Raji (cell line): ENCODE data around the gene ATP10A.

ENCODE experiments used
- POLR2A ChIP-seq: IDR thresholded peaks from 2 replicates; pipeline ENCODE4 v1.6.1; 2011; ENCODE audit warnings: low read depth, low read length, control low read depth; ENCODE audit not compliant: insufficient read depth

Gene ATP10A

DNA sequence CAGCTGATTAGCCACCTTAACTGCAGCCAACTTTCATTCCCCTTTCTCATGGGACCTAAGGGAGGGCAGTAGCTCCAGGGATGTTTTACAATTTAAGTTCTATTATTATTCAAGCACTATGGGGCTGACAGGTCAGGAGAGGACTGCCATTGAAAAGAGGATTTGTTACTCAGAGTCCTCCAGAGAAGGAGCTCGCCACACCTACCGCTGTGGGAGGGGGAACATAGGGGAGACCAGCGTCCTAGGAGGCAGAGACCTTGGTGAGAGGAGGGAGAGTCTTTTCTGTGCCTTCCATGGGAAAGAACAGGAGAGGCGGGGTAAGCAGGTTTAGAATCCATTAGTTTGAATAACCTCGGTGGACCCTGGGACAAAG, 14.4 kb downstream of the ATP10A start:
- TF ChIP-seq POLR2A = no peak

GRCh38 chr15:25848325-25848724, 14.8 kb downstream of the ATP10A start:
- no peak for TF ChIP-seq POLR2A

DNA sequence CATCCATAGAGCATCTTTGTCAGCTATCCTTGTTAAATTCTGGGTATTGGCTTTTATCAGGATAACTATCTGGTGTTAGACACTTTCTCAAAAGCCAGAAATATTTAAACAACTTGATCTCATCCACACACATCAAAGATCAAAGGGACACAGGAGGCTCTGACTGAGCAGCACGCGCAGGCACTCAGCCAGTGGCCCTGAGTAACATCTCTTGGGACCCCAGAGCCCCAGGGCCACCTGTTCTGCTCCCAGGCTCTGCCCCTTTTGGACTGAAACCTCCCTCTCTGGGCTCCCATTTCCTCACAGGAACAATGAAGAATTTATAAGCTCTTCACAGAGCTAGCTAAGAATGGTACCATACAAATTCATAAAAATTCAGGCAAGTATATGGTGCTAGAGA, 16.1 kb downstream of the ATP10A start:
- no peak for TF ChIP-seq POLR2A

GRCh38 chr15:25846377-25846776, 16.8 kb downstream of the ATP10A start:
- TF ChIP-seq POLR2A = no peak

DNA sequence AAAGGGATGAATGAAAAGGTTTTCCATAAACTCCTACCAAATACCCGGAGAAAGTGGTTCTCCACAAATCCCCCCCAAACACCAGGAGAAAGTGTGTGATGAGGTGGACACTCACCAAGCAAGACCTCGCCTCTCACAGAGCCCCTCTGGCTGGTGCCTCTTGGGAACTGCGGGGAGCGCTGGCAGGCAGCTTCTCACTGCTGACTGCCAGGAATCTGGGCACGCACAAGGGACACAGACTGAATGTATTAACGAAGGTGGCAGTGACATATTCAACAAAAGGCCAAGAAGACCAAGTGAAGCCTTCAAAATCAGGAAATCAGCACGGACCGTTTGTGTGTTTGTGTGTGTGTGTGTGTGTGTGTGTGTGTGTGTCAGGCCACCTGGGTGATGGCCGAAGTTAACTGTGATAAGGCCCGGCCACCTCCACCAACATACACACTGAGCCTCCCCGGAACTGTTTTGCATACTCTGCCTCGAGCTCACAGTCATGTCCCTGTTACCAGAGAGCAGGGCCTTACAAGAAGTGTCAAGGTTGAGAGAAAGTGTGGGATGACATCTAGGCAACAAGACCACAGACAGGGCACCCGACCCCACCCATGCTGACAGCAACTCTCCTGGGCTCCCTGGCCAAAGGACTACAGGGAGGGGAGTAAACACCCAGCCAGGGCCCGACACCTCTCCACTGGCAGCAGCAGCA, 18.0 kb downstream of the ATP10A start:
- TF ChIP-seq POLR2A = no peak

- no peak for TF ChIP-seq POLR2A
Measured at GRCh38 chr15:25844542-25844941, 18.6 kb downstream of the ATP10A start.

GRCh38 chr15:25844076-25844475, 19.1 kb downstream of the ATP10A start:
- no peak for TF ChIP-seq POLR2A

DNA sequence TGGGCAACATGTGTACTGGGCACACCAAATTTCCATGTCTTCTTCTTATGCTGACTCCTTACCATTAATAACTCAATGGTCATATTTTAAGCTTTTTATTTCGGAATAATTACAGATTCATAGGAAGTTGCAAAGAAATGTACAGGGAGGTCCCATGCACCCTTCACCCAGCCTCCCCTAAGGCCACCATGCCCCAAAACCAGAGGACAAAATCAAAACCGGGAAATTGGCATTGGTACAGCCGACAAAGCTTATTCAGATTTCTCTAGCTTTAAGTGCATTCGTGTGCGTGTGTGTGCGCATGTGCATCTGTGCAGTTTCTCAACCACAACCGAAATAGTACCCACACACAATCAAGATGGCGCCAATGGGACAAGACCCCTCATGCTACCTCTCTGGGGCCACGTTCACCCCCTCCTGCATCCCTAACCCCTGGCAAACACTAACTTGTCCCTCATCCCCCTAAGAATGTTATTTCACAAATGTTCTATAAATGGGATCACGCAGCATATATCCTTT, 23.4 kb downstream of the ATP10A start:
- TF ChIP-seq POLR2A = no peak

- TF ChIP-seq POLR2A = no peak
Measured at GRCh38 chr15:25838871-25839195, 24.3 kb downstream of the ATP10A start.

- no peak for TF ChIP-seq POLR2A
Measured at GRCh38 chr15:25838191-25838870, 24.8 kb downstream of the ATP10A start.

DNA sequence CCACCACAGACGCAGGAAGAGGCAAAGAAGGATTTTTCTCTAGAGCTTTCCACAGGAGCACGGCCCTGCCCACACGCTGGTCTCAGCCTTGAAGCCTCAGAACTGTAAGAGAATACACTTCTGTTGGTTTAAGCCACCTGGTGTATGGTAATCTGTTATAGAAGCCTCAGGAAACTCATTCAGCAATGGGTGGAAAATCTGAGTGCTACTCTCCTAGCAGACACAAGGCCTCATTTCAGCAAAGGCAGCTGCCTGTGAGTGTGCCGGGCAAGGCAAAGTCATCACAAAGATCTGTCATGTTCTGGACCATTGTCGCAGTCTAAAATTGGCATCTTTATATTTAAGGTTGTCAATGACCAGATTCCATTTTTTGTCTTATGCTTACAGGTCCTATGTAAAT, 31.0 kb downstream of the ATP10A start:
- no peak for TF ChIP-seq POLR2A

DNA sequence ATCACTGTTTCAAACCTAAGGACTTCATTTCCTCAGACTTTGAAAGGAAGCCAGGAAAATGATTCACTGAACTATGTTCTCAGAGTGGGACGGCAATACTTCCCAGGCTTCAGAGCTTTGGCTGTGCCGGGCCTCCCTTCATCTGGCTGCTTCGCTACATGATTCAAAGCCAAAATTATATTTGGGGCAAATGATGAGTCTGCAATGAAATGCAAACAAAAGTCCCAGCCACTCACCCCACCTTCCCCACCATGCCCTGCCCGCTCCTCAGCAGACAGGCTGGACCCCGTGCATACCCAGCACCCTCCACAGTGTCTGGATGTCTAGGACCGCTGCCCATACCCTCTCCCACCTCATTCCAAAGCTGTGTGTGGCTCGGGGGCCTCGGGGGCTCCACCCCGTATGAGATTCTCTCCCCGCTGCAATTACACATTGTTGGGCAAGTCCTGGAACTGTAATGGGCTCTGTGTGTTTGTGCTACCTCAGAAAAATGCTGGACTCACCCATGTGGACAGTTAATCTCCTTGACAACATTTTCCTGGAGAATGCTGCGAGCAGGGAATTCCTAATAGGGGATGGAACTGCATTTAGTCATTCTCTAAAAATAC, 32.2 kb downstream of the ATP10A start:
- TF ChIP-seq POLR2A = no peak

GRCh38 chr15:25829073-25829472, 34.1 kb downstream of the ATP10A start:
- no peak for TF ChIP-seq POLR2A

DNA sequence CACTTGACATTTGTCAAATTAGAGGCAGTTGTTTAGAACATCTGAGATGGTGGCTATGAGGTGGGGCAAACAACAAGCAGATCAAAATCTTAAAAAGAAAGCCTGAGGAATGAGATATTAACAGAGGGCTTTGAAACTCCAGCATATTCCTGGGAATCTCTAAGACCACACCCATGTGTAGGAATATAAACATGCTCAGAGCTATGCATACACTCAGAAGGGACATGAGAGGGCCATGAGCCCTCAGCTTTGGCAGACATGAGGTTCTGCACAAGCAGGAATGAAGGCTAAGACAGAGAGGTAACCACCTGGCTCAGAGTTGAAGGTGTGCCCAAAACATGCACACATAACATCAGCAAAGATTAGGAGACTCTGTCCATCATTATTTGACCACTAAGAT, 37.9 kb downstream of the ATP10A start:
- TF ChIP-seq POLR2A = no peak

- no peak for TF ChIP-seq POLR2A
Measured at GRCh38 chr15:25824618-25825017, 38.5 kb downstream of the ATP10A start.

GRCh38 chr15:25812845-25813244, 50.3 kb downstream of the ATP10A start:
- TF ChIP-seq POLR2A = no peak

DNA sequence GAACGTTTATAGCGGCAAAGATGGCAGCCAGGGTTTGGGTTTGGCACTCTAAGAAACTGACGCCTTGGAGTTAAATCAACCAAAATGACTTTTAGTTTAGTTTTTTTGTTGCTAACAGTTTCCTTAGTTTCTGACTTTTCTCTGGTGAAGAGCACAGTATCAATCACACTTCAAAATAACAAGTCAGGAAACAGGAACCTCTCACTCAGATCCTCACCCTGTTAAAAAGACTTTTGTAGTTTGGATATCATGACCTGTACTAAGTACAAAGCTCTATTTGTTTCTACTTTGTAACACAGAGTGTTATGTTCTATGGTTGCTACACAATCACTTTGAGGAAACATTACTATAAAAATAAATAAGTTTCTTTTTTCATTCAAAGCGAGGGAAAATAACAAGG, 51.1 kb downstream of the ATP10A start:
- TF ChIP-seq POLR2A = no peak

GRCh38 chr15:25811481-25811906, 51.6 kb downstream of the ATP10A start:
- no peak for TF ChIP-seq POLR2A
